GM18951 (cell line): Measurements from ENCODE around the gene TRAF5.

Experiments
- POLR2A ChIP-seq: IDR thresholded peaks from 4 replicates; pipeline ENCODE4 v1.6.1; 2011; ENCODE audit warnings: mild to moderate bottlenecking; ENCODE audit not compliant: insufficient read length, insufficient read depth; ENCODE audit errors: extremely low read depth
- in situ Hi-C: fragments of 300-500 bp; cut with MboI; formaldehyde crosslinking; loops from one replicate; pipeline ENCODE4 v1.12.0; 2022; ENCODE audit warnings: low sequenced_read_pairs, mixed read lengths, inconsistent platforms; ENCODE audit not compliant: unreplicated experiment

The TRAF5 gene

GRCh38 chr1:211369640-211370039, 43.0 kb downstream of the TRAF5 start:
- in situ Hi-C loops: no loop called here
- TF ChIP-seq POLR2A: no peak

GRCh38 chr1:211370669-211371068, 44.0 kb downstream of the TRAF5 start:
- in situ Hi-C loops: no loop called here
- TF ChIP-seq POLR2A: no peak

- in situ Hi-C loops: no loop called here
- no peak for TF ChIP-seq POLR2A
Observed at GRCh38 chr1:211371406-211372105, 44.9 kb downstream of the TRAF5 start.

- in situ Hi-C loops: no loop called here
- no peak for TF ChIP-seq POLR2A
Observed at GRCh38 chr1:211372463-211372862, 45.8 kb downstream of the TRAF5 start.

GRCh38 chr1:211375146-211375818, 48.6 kb downstream of the TRAF5 start:
- in situ Hi-C loops: no loop called here
- TF ChIP-seq POLR2A: no peak

- TF ChIP-seq POLR2A: no peak
- in situ Hi-C loops: no loop called here
Observed at GRCh38 chr1:211375949-211376348, 49.3 kb downstream of the TRAF5 start.

GRCh38 chr1:211376807-211377470, 50.3 kb downstream of the TRAF5 start:
- TF ChIP-seq POLR2A: no peak
- in situ Hi-C loops: no loop called here

- no peak for TF ChIP-seq POLR2A
- in situ Hi-C loops: no loop called here
Observed at GRCh38 chr1:211377539-211378450, 51.2 kb downstream of the TRAF5 start.

GRCh38 chr1:211378844-211379243, 52.2 kb downstream of the TRAF5 start:
- in situ Hi-C loops: no loop called here
- no peak for TF ChIP-seq POLR2A

GRCh38 chr1:211379446-211379845, 52.8 kb downstream of the TRAF5 start:
- in situ Hi-C loops: no loop called here
- no peak for TF ChIP-seq POLR2A

GRCh38 chr1:211381481-211382181, 55.0 kb downstream of the TRAF5 start:
- in situ Hi-C loops: no loop called here
- no peak for TF ChIP-seq POLR2A

GRCh38 chr1:211382182-211382713, 55.6 kb downstream of the TRAF5 start:
- in situ Hi-C loops: no loop called here
- TF ChIP-seq POLR2A: no peak
